OCI-LY7 (cell line): ENCODE results near the gene CRELD2. TPM values are rescaled to one million over a fixed set of nuclear protein-coding genes. Genes with fewer than 3 reads are reported as not detected.

Experiments
- BruUV-seq: library from RNA; stranded (reverse); fragments of 400-500 nt; replicated peaks from 2 replicates; lab custom pipeline; 2021; lab: Mats Ljungman, UMichigan
- CTCF ChIA-PET: fragments of 300-600 bp; sonication (Branson Sonifier 250); formaldehyde crosslinking; loops from one replicate; lab custom pipeline; 2022; ENCODE audit warnings: antibody characterized with exemption; ENCODE audit not compliant: unreplicated experiment; lab: Charles Lee
- POLR2A ChIA-PET: fragments of 300-600 bp; sonication (Branson Sonifier 250); formaldehyde crosslinking; loops from one replicate; lab custom pipeline; 2022; ENCODE audit warnings: antibody characterized with exemption; lab: Charles Lee
- DNase-seq: peaks from one replicate; pipeline ENCODE4 v3.0.0-alpha.2; 2015; ENCODE audit warnings: low spot score
- H2AFZ ChIP-seq: fragments of 200-600 bp; sonication (generic), shearing (Covaris generic); 2 replicates; pipeline ENCODE4 v1.6.1; 2014; ENCODE audit warnings: mild to moderate bottlenecking, antibody characterized with exemption, low read length, moderate library complexity
- H3K27ac ChIP-seq: fragments of 200-600 bp; sonication (generic); 2 replicates; pipeline ENCODE4 v1.5.1; 2014; ENCODE audit warnings: mixed run types, low read depth, mild to moderate bottlenecking, moderate library complexity, low read length, inconsistent platforms; ENCODE audit not compliant: poor library complexity, severe bottlenecking
- H3K36me3 ChIP-seq: fragments of 200-600 bp; sonication (generic); 2 replicates; pipeline ENCODE4 v1.6.1; 2014; ENCODE audit warnings: mild to moderate bottlenecking, antibody characterized with exemption, low read length, moderate library complexity, mixed read lengths; ENCODE audit not compliant: insufficient read depth
- H3K4me1 ChIP-seq: fragments of 200-600 bp; sonication (generic); 2 replicates; pipeline ENCODE4 v1.5.1; 2014; ENCODE audit warnings: mild to moderate bottlenecking, low read length; ENCODE audit not compliant: insufficient read depth, poor library complexity, severe bottlenecking
- H3K4me2 ChIP-seq: fragments of 200-600 bp; sonication (generic); 2 replicates; pipeline ENCODE4 v1.6.1; 2014; ENCODE audit warnings: mild to moderate bottlenecking, low read length
- H3K4me3 ChIP-seq: fragments of 200-600 bp; sonication (generic); 2 replicates; pipeline ENCODE4 v1.5.1; 2014; ENCODE audit warnings: mild to moderate bottlenecking, low read depth, low read length; ENCODE audit not compliant: poor library complexity, severe bottlenecking
- H3K79me2 ChIP-seq: fragments of 200-600 bp; sonication (generic); 2 replicates; pipeline ENCODE4 v1.6.1; 2016; ENCODE audit warnings: low read depth, mild to moderate bottlenecking, low read length, moderate library complexity, mixed read lengths; ENCODE audit not compliant: insufficient read depth
- H3K9me2 ChIP-seq: fragments of 200-600 bp; sonication (generic); 2 replicates; pipeline ENCODE4 v1.6.1; 2016; ENCODE audit warnings: mild to moderate bottlenecking, low read length, mixed read lengths; ENCODE audit not compliant: insufficient read depth
- H3K9me3 ChIP-seq: fragments of 200-600 bp; sonication (generic); 2 replicates; pipeline ENCODE4 v1.6.1; 2014; ENCODE audit warnings: mild to moderate bottlenecking, mixed run types, low read length, mixed read lengths
- H4K20me1 ChIP-seq: fragments of 200-600 bp; sonication (generic); 2 replicates; pipeline ENCODE4 v1.6.1; 2014; ENCODE audit warnings: mild to moderate bottlenecking, antibody characterized with exemption, low read length, moderate library complexity, mixed read lengths; ENCODE audit not compliant: insufficient read depth
- EZH2phosphoT487 ChIP-seq: fragments of 200-600 bp; sonication (generic); IDR thresholded peaks from 2 replicates; pipeline ENCODE4 v1.6.1; 2018; ENCODE audit warnings: low read depth, borderline replicate concordance, mild to moderate bottlenecking, mixed run types, antibody characterized with exemption, low read length, moderate library complexity, mixed read lengths
- intact Hi-C: fragments of 100-400 bp; cut with micrococcal nuclease; formaldehyde crosslinking; loops from one replicate; pipeline ENCODE4 v1.10.0; 2022; ENCODE audit not compliant: unreplicated experiment
- total RNA-seq, 2 experiments: library from RNA; depleted of rRNA in 1 of 2; stranded (reverse); fragments of >200 nt in 1 of 2; shearing (Covaris generic) in 1 of 2; gene quantifications; 2 replicates each; pipeline ENCODE4 v1.2.3, GENCODE V29; 2014 to 2022
- TF ChIP-seq, protein P1 (sequence below): fragments of 200-600 bp; sonication (generic); conservative IDR thresholded peaks from 2 replicates; pipeline ENCODE4 v1.5.1; 2014; ENCODE audit warnings: mild to moderate bottlenecking, antibody characterized with exemption, low read length, moderate library complexity, mixed read lengths

CRELD2 gene
- total RNA-seq, 2 experiments from 2014 or later: 32.0 to 32.5 TPM

DNA sequence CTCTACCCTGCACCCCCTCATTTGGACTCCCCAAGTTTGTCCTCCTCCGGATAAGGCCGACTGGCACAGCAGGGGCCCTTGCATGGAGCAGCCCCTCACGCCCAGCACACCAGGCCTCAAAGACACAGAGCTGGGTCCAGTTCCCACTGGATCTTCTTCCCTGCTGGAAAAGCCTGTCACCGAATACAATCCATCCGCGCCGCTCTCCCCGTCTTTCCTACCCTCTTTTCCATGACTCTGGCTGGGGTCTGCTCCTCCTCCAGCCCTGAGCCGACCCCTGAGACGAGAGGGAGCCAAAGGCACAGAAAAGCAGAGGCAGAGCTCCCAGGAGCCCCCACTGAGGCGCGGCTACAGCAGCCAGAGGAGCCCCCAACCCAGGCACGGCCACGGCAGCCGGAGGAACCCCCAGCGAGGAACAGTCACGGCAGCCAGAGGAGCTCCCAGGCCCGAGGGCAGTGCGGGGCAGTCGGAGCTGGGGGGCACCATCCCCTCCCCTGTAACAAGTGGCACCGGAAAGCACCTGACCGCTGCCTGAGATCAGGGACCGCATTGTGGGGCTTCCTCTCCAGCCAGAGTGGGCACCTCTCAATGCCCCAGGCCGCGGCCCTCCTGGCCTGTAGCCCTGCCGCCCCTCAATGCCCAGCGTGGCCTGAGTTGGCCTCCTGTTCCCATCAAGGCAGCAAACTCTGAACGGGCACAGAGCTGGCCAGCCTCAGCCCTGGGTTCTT, 12.2 kb upstream of the CRELD2 start:
- TF ChIP-seq, protein P1, sequence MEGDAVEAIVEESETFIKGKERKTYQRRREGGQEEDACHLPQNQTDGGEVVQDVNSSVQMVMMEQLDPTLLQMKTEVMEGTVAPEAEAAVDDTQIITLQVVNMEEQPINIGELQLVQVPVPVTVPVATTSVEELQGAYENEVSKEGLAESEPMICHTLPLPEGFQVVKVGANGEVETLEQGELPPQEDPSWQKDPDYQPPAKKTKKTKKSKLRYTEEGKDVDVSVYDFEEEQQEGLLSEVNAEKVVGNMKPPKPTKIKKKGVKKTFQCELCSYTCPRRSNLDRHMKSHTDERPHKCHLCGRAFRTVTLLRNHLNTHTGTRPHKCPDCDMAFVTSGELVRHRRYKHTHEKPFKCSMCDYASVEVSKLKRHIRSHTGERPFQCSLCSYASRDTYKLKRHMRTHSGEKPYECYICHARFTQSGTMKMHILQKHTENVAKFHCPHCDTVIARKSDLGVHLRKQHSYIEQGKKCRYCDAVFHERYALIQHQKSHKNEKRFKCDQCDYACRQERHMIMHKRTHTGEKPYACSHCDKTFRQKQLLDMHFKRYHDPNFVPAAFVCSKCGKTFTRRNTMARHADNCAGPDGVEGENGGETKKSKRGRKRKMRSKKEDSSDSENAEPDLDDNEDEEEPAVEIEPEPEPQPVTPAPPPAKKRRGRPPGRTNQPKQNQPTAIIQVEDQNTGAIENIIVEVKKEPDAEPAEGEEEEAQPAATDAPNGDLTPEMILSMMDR: no peak
- TF ChIP-seq EZH2phosphoT487: no peak
- H2AFZ ChIP-seq: no peak overlapping the region
- no peak for DNase-seq
- no peak overlapping the region for H3K4me2 ChIP-seq
- ChIA-PET CTCF (no interaction called here), POLR2A (no interaction called here)
- H3K9me3 ChIP-seq: no peaks in the 10 kb centered on the region
- no peak overlapping the region for H3K27ac ChIP-seq
- H3K36me3 ChIP-seq: peaks cover 38% of the 10 kb centered on the region
- no peaks in the 10 kb centered on the region for H3K79me2 ChIP-seq
- no peak overlapping the region for H3K4me3 ChIP-seq
- H4K20me1 ChIP-seq: no peaks in the 10 kb centered on the region
- no TSS peak for BruUV-seq
- H3K9me2 ChIP-seq: no peaks in the 10 kb centered on the region
- intact Hi-C loops: no loop called here
- H3K4me1 ChIP-seq: no peaks in the 10 kb centered on the region

- no peaks in the 10 kb centered on the region for H3K79me2 ChIP-seq
- H3K36me3 ChIP-seq: peaks cover 32% of the 10 kb centered on the region
- H3K9me2 ChIP-seq: no peaks in the 10 kb centered on the region
- TF ChIP-seq, protein P1: no peak
- TF ChIP-seq EZH2phosphoT487: no peak
- no peak for DNase-seq
- H2AFZ ChIP-seq: no peak overlapping the region
- no peaks in the 10 kb centered on the region for H4K20me1 ChIP-seq
- intact Hi-C loops: no loop called here
- ChIA-PET POLR2A (no interaction called here), CTCF (no interaction called here)
- no peak overlapping the region for H3K4me2 ChIP-seq
- H3K27ac ChIP-seq: no peak overlapping the region
- H3K4me1 ChIP-seq: no peaks in the 10 kb centered on the region
- no peaks in the 10 kb centered on the region for H3K9me3 ChIP-seq
- no peak overlapping the region for H3K4me3 ChIP-seq
- BruUV-seq: no TSS peak
These were observed 11.6 kb upstream of the CRELD2 start for GRCh38 chr22:49906799-49907290.

DNA sequence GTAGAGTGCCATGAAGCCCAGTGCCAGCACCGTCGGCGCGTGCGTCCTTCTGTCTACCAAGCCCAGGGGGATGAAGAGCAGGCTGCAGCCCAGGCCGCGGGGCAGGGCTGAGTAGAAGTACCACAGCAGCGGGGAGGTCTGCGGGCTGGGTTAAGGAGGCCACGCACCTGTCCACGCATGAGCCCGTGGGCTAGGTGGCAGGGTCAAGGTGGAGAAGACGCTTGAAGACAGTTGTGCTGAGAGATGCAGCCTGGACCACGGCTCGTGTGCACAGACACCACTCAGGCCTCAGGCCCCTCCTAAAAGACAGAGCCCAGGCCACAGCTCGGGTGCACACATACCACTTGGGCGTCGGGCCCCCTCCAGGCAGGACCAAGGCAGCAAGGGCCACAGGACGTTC, 10.6 kb upstream of the CRELD2 start:
- H3K4me1 ChIP-seq: no peaks in the 10 kb centered on the region
- no peak overlapping the region for H3K4me3 ChIP-seq
- H3K27ac ChIP-seq: no peak overlapping the region
- ChIA-PET POLR2A (no interaction called here), CTCF (no interaction called here)
- H3K79me2 ChIP-seq: no peaks in the 10 kb centered on the region
- DNase-seq: no peak
- H3K4me2 ChIP-seq: no peak overlapping the region
- H3K9me3 ChIP-seq: no peaks in the 10 kb centered on the region
- H4K20me1 ChIP-seq: no peaks in the 10 kb centered on the region
- intact Hi-C loops: no loop called here
- H3K36me3 ChIP-seq: peaks cover 24% of the 10 kb centered on the region
- H2AFZ ChIP-seq: no peak overlapping the region
- H3K9me2 ChIP-seq: no peaks in the 10 kb centered on the region
- no peak for TF ChIP-seq EZH2phosphoT487
- TF ChIP-seq, protein P1: no peak
- BruUV-seq: no TSS peak
